ENCODE measurements around the gene DNAJC30.

GRCh38 chr7:73703225-73703624, 20.0 kb upstream of the DNAJC30 start:
- TF ChIP-seq CTCF (conservative IDR thresholded peaks at IDR 0.05; ENCODE audit: low read length) (no peak), EZH2phosphoT487 (IDR thresholded peaks at IDR 0.05; ENCODE audit: borderline replicate concordance, low read depth, low read length) (no peak)
